Endothelial cell of umbilical vein (primary cell): ENCODE measurements around the gene TMCC2. TPM values are rescaled to one million over a fixed set of nuclear protein-coding genes. Genes with fewer than 3 reads are reported as not detected.

Source experiments
- BruUV-seq: library from RNA; stranded (reverse); fragments of 400-500 nt; replicated peaks from 2 replicates; lab custom pipeline; 2021; lab: Mats Ljungman, UMichigan
- CTCF ChIA-PET: fragments of 300-600, 350-600 bp; sonication (Branson Sonifier 250); formaldehyde crosslinking; loops from one replicate; lab custom pipeline; 2021; ENCODE audit warnings: antibody characterized with exemption, inconsistent platforms; lab: Charles Lee
- POLR2A ChIA-PET: fragments of 300-600, 350-600 bp; sonication (Branson Sonifier 250); formaldehyde crosslinking; loops from one replicate; lab custom pipeline; 2021; ENCODE audit warnings: antibody characterized with exemption, inconsistent platforms; lab: Charles Lee
- DNase-seq: peaks from one replicate; pipeline ENCODE4 v3.0.0-alpha.2; 2011; ENCODE audit warnings: low read depth, low spot score
- FAIRE-seq: peaks from 2 replicates; lab custom pipeline; 2011; peaks lifted over from hg19 to GRCh38; lab: Jason Lieb, UNC
- H2AFZ ChIP-seq: 2 replicates; pipeline ENCODE4 v1.6.0; 2012; ENCODE audit warnings: low read depth, low read length, control low read depth, inconsistent platforms
- H3K27ac ChIP-seq: 2 replicates; pipeline ENCODE4 v1.5.1; 2011; ENCODE audit warnings: low read depth, mild to moderate bottlenecking, control low read depth, low read length, moderate library complexity; ENCODE audit not compliant: insufficient read depth
- H3K27me3 ChIP-seq, 2 experiments: 2 replicates each; pipeline versions ENCODE4 v1.6.0 to v1.6.1; 2011; ENCODE audit warnings: low read length in 2 of 2, mixed read lengths in 1 of 2; ENCODE audit not compliant: control insufficient read depth in 2 of 2, insufficient read depth in 2 of 2
- H3K36me3 ChIP-seq, 2 experiments: 2 replicates in 1 of 2; 3 replicates in 1 of 2; pipeline ENCODE4 v1.5.1; 2011; ENCODE audit warnings: low read length in 2 of 2, mild to moderate bottlenecking in 1 of 2, moderate library complexity in 1 of 2; ENCODE audit not compliant: control insufficient read depth in 2 of 2, insufficient read depth in 2 of 2; ENCODE audit errors: extremely low read depth in 1 of 2
- H3K4me1 ChIP-seq: 3 replicates; pipeline ENCODE4 v1.5.1; 2011; ENCODE audit warnings: mild to moderate bottlenecking, low read length; ENCODE audit not compliant: control insufficient read depth, insufficient read depth; ENCODE audit errors: extremely low read depth
- H3K4me2 ChIP-seq: 2 replicates; pipeline ENCODE4 v1.6.1; 2011; ENCODE audit warnings: low read length, control low read depth, mixed read lengths; ENCODE audit not compliant: insufficient read depth
- H3K4me3 ChIP-seq, 3 experiments: fragments of 200-600 bp in 1 of 3; sonication (generic), shearing (Covaris generic) in 1 of 3; replicated peaks in 1 of 3; 2 replicates each; pipeline ENCODE4 v1.5.1; 2011 to 2016; ENCODE audit warnings: control low read depth in 3 of 3, low read length in 3 of 3, mild to moderate bottlenecking in 2 of 3, inconsistent platforms in 1 of 3, low read depth in 1 of 3, moderate library complexity in 1 of 3; ENCODE audit not compliant: insufficient read depth in 1 of 3
- H3K79me2 ChIP-seq: 2 replicates; pipeline ENCODE4 v1.6.0; 2012; ENCODE audit warnings: low read length, inconsistent platforms; ENCODE audit not compliant: control insufficient read depth, insufficient read depth
- H3K9ac ChIP-seq: replicated peaks from 2 replicates; pipeline ENCODE3; 2011; ENCODE audit warnings: low read length, control low read depth; ENCODE audit not compliant: insufficient read depth; ENCODE audit errors: extremely low read depth
- H3K9me1 ChIP-seq: replicated peaks from 3 replicates; pipeline ENCODE4 v1.6.0; 2011; ENCODE audit warnings: mild to moderate bottlenecking, low read length; ENCODE audit not compliant: control insufficient read depth, insufficient read depth; ENCODE audit errors: extremely low read depth
- H3K9me3 ChIP-seq: replicated peaks from 2 replicates; pipeline ENCODE4 v1.5.1; 2012; ENCODE audit warnings: low read length, inconsistent platforms; ENCODE audit not compliant: control insufficient read depth, insufficient read depth
- H4K20me1 ChIP-seq: replicated peaks from 2 replicates; pipeline ENCODE3; 2011; ENCODE audit warnings: mild to moderate bottlenecking, low read length; ENCODE audit not compliant: control insufficient read depth, insufficient read depth; ENCODE audit errors: extremely low read depth
- CTCF ChIP-seq, 2 donors: IDR thresholded peaks; 1 replicate in 1 of 2; 2 replicates in 1 of 2; pipeline ENCODE4 v1.5.1; 2011; ENCODE audit warnings: low read length in 2 of 2, mild to moderate bottlenecking in 2 of 2, moderate library complexity in 2 of 2, control low read depth in 1 of 2, inconsistent platforms in 1 of 2, low read depth in 1 of 2; ENCODE audit not compliant: insufficient read depth in 1 of 2; ENCODE audit errors: extremely low read depth in 1 of 2
- EZH2 ChIP-seq: IDR thresholded peaks from 2 replicates; pipeline ENCODE4 v1.6.1; 2012; ENCODE audit warnings: borderline replicate concordance, low read depth, mild to moderate bottlenecking, moderate library complexity, low read length, inconsistent platforms; ENCODE audit not compliant: severe bottlenecking
- FOS ChIP-seq: IDR thresholded peaks from 2 replicates; pipeline ENCODE4 v1.6.1; 2011; ENCODE audit warnings: mild to moderate bottlenecking, low read length, moderate library complexity, borderline replicate concordance; ENCODE audit not compliant: insufficient read depth
- GATA2 ChIP-seq: IDR thresholded peaks from 2 replicates; pipeline ENCODE4 v1.7.0; 2011; ENCODE audit warnings: low read depth, mild to moderate bottlenecking, moderate library complexity, mixed read lengths, low read length; ENCODE audit not compliant: insufficient read length, insufficient read depth
- JUN ChIP-seq: IDR thresholded peaks from 2 replicates; pipeline ENCODE4 v1.6.1; 2011; ENCODE audit warnings: borderline replicate concordance, low read depth; ENCODE audit not compliant: insufficient read length, insufficient read depth
- MYC ChIP-seq: IDR thresholded peaks from one replicate; pipeline ENCODE4 v1.6.1; 2011; ENCODE audit warnings: mild to moderate bottlenecking, low read depth, low read length
- POLR2A ChIP-seq: IDR thresholded peaks from 2 replicates; pipeline ENCODE4 v1.6.1; 2012; ENCODE audit warnings: low read depth, mild to moderate bottlenecking, control low read depth, low read length
- POLR2AphosphoS5 ChIP-seq: IDR thresholded peaks from 2 replicates; pipeline ENCODE4 v1.6.1; 2012; ENCODE audit warnings: low read depth, mild to moderate bottlenecking, control low read depth, low read length, moderate library complexity; ENCODE audit not compliant: insufficient read depth
- dilution Hi-C: fragments of 300-500 bp; cut with MboI; formaldehyde crosslinking; loops from one replicate; pipeline ENCODE4 v1.15.0; 2019; ENCODE audit warnings: low sequenced_read_pairs; ENCODE audit not compliant: extremely low pct_ligation_motif_present
- intact Hi-C: fragments of 100-400 bp; cut with micrococcal nuclease; formaldehyde crosslinking; loops from one replicate; pipeline ENCODE4 v1.10.0; 2022
- polyA plus RNA-seq, 4 experiments: library from polyadenylated mRNA; depleted of rRNA in 3 of 4; stranded (reverse) in 3 of 4; unstranded in 1 of 4; fragments of >200 nt; gene quantifications; 2 replicates each; pipeline versions ENCODE4 v1.2.1 to v1.2.3, GENCODE V29; 2011 to 2012; ENCODE audit warnings: missing spikeins in 1 of 4
- total RNA-seq: library from RNA; stranded (reverse); gene quantifications from 2 replicates; pipeline ENCODE4 v1.2.3, GENCODE V29; 2021
- TF ChIP-seq, protein P1 (sequence below): IDR thresholded peaks from 2 replicates; pipeline ENCODE4 v1.6.1; 2011; ENCODE audit not compliant: insufficient read depth, insufficient read length

TMCC2 gene
- total and polyA plus RNA-seq, 2 donors (not counting 3 experiments of a cell fraction or from before 2014, with no cell fraction given), result 2.0 to 2.1 TPM

- no peaks in the 10 kb centered on the region for H3K36me3 ChIP-seq
- ChIA-PET CTCF (interaction anchor here (0.6 to 17.5 kb wide), 6 partner anchors 8 to 219 kb away, joined by 3 to 1536 read pairs (median 20); partner anchors contain the start of gene NUAK2), POLR2A (no interaction called here)
- dilution Hi-C loops (no loop called here), intact Hi-C loops (no loop called here)
- no peak overlapping the region for H3K4me3 ChIP-seq
- H3K79me2 ChIP-seq, result no peaks in the 10 kb centered on the region
- no peaks in the 10 kb centered on the region for H3K27me3 ChIP-seq
- DNase-seq, result no peak
- FAIRE-seq, result no peak
- no peaks in the 10 kb centered on the region for H4K20me1 ChIP-seq
- H3K4me1 ChIP-seq, result peaks cover 29% of the 10 kb centered on the region
- no peak overlapping the region for H2AFZ ChIP-seq
- TF ChIP-seq CTCF (IDR thresholded peaks at IDR 0.05; ENCODE audit: extremely low read depth in 1 of 2, insufficient read depth in 1 of 2, low read depth in 1 of 2, low read length in 2 of 2) (no peak), FOS (no peak), JUN (no peak), MYC (no peak), GATA2 (no peak), EZH2 (no peak), POLR2A (no peak), POLR2AphosphoS5 (no peak)
- TF ChIP-seq, protein P1, sequence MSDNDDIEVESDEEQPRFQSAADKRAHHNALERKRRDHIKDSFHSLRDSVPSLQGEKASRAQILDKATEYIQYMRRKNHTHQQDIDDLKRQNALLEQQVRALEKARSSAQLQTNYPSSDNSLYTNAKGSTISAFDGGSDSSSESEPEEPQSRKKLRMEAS, result no peak
- no peaks in the 10 kb centered on the region for H3K9me3 ChIP-seq
- H3K9me1 ChIP-seq, result no peaks in the 10 kb centered on the region
- H3K27ac ChIP-seq, result no peak overlapping the region
- BruUV-seq, result no TSS peak
- no peak overlapping the region for H3K9ac ChIP-seq
- no peak overlapping the region for H3K4me2 ChIP-seq
These were observed 42.0 kb downstream of the TMCC2 start for GRCh38 chr1:205269711-205270110.
